GM19324 (cell line): ENCODE data around the gene ALG9.

Experiments used
- ATAC-seq: cut with Tn5 transposase; IDR thresholded peaks from one replicate; pipeline ENCODE4 v1.9.1; 2021; ENCODE audit warnings: mild to moderate bottlenecking, moderate library complexity; ENCODE audit not compliant: unreplicated experiment, low FRiP score

ALG9 gene

DNA sequence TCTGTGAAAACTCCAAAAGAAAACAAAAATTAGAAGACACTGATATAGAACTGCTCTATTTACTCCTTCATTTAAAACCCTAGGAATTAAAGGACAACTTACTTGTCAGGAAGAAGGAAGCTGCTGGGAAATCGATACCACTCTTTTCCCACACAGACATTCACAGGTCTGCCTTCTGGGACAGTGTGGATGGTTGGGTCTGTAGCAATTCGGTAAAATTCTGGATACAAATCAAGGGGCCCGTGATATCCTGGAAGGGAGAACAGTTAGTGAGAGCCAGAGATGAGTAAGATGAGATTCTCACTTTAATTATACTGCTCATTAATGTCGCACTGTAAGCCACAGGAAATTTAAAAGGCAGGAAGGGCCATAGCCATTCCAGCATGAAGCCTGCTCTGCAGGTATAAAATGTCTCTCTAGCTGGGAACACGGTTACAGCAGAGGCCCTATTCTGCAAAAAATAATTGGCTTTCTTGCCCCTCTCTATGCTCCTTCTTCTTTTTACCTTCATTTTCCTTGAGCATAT lies 34.0 kb downstream of the ALG9 start:
- no peak for ATAC-seq

DNA sequence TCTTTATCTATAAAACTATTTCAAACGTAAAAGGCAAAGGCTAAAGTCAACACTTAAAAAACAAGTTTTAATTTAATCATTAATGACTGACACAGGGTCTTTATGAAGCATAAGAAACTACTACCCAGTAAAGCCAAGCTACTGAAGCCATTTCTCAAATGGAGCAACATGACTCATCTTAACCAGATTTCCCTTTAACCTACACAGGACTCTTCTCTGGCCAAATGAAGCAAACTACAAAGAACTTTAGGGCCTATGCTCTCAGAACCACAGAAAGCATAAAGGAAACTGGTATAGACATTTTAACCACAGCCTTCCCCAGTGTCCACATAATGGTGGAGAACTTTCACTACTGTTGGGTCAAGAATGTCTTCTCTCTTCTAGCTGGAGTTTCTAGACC lies 34.7 kb downstream of the ALG9 start:
- no peak for ATAC-seq

- no peak for ATAC-seq
Measured at GRCh38 chr11:111836162-111836561, 35.2 kb downstream of the ALG9 start.

DNA sequence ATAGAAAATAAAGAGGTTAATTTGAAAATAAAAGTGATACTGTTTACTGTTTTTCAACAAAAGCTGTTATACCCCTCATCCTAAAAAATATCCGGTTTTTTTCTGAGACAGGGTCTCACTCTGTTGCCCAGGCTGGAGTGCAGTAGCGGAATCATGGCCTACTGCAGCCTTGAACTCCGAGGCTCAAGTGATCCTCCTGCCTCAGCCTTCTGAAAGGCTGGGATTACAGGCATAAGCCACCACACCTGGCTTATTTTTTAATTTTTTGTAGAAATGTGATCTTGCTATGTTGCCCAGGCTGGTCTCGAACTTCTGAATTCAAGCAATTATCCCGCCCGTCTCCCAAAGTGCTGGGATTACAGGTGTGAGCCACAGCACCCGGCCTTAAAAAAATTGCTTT lies 35.7 kb downstream of the ALG9 start:
- ATAC-seq, result no peak

DNA sequence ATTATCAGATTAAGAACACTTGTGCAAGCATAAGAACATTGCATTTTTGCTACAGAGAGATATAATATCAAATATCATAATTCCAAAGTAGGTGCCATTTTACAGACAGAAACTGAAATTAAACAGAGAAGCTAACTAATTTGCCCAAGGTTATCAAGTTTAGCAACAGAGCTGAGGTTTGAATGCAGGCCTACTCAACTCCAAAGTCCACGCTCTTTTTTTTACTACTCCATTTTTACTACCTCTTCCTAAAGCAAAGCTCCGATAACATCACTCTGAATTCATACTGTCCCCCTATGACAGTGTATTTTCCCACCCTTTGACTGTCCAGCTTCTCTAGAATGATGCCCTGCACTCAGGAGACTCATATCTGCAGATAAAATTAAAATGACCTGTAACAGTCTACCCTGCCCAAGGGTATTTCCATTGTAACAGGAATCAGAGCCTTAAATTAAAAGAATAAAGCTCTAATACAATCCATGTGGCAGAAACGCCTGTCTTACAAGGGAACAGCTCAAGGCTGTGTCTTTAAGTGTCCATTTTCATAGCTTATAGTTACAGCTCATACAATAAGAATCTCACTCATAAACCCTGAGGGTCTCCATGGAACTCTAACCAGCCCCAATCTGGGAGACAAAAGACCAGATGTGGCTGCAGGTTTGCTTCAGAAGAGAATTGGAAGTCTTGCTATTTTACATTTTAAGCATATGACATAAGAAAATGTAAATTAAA lies 36.8 kb downstream of the ALG9 start:
- no peak for ATAC-seq

DNA sequence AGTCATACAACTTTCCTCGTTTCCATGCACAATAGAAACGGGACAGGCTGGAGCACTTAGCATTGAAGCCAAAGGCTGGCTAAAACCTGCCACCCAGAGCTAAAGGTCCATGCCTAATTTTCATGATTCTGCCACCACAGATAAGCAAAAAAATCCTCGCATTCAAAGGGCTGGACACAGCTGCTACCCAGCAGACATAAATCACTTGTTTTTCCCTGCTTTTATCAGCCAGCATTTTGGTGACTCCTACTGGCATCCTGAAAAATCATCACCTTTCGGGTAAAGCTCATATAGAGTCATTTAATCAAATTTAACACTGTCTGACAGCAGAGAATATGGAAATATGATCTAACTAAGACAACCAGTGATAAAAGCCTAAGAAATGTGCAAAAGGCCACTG lies 37.9 kb downstream of the ALG9 start:
- no peak for ATAC-seq

DNA sequence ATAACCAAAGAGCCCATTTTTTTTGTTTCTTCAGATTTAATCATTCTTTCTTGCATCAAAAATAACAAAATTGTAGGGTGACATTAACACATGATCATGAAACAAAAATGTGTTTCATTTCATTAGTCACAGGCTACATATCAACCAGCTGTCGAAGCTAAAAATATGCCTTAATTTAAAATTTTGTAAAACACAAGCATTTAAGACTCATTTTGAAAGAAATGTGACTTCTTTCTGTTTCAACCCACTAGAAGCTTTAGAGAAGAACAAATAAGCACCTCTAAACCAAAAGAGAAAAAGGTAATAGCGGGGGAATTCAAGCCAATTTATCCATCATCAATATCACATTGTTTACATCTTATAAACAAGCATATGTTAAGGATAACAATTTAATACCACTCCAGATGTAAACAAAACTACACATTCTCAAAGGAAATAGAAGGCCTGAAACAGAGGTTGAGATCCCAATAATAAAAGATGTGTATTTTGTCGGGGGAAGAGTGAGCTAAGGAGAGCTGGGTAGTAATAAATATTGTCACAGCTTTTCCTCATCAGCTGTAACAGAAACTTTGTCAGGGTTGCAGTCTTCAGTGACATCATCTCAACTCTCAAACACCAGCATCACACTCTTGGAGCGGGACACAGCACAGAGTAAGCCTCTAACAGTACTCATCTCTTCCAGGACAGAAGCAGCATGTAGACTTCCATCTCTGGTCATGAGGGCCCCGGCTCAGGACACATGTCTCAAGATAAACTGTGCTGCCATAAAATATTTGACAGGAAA lies 42.0 kb downstream of the ALG9 start:
- no peak for ATAC-seq

DNA sequence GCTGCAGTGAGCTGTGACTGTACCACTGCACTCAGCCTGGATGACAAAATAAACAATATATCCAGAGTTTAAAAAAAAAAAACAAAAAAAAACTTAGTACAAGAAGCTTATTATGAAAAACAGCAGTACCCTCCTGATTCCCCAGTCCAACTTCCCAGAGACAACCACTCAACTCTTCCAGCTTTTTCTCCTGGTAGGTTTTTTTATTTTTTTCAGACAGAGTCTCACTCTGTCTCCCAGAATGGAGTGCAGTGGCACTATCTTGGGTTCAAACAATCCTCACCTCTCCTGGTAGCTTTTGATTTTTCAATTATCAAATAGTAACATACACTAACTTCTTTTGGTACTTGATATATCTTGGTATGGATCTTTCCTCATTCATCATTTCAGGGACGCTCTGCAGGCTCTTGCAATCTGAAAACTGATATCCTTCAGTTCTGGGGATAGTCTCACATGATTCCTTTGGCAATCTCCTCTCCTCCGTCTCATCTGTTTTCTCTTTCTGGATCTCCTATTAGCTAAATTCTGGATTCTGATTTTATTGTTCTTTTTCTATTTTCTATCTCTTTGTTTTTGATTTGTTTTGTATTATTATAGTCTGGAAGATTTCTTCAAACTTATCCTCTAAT lies 44.9 kb downstream of the ALG9 start:
- no peak for ATAC-seq

- no peak for ATAC-seq
Measured at GRCh38 chr11:111823629-111824028, 47.8 kb downstream of the ALG9 start.

- ATAC-seq, result no peak
Measured at GRCh38 chr11:111823131-111823530, 48.2 kb downstream of the ALG9 start.

- ATAC-seq, result no peak
Measured at GRCh38 chr11:111819829-111820237, 51.5 kb downstream of the ALG9 start.

GRCh38 chr11:111819161-111819828 lies 52.1 kb downstream of the ALG9 start:
- ATAC-seq, result no peak

- no peak for ATAC-seq
Measured at GRCh38 chr11:111815489-111815888, 55.9 kb downstream of the ALG9 start.

- no peak for ATAC-seq
Measured at GRCh38 chr11:111814557-111815320, 56.6 kb downstream of the ALG9 start.

DNA sequence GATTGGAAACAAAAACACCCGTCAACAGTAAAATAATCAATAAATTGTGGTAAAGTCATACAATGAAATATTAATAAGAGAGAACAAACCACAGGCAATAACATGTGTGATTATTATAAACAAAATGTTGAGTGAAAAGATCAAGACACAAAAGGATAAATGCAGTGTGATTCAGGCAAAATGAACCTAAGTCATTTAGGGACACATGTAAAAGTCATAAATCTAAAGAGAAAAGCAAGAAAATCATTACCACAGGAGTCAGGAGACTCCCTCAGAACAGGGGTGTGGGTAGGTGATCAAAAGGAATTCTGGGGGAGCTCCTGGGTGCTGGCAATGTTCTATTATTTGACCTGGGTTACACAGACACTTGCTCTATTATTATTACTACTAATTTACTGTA lies 57.3 kb downstream of the ALG9 start:
- no peak for ATAC-seq

- ATAC-seq, result no peak
Measured at GRCh38 chr11:111812211-111812610, 59.2 kb downstream of the ALG9 start.

DNA sequence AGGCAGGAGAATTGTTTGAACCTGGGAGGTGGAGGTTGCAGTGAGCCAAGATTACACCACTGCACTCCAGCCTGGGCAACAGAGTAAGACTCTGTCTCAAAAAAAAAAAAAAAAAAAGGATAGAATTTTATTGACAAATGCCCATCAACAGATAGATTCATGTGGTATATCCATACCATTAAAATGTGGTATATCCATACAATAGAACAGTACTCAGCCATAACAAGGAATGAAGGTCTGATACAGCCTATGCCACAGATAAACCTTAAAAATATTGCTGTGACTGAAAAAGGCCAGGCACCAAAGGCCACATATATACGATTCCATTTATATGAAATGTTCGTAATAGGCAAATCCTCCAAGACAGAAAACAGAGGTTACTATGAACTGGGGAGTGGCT lies 59.9 kb downstream of the ALG9 start:
- no peak for ATAC-seq

GRCh38 chr11:111808834-111809233 lies 62.5 kb downstream of the ALG9 start:
- no peak for ATAC-seq

DNA sequence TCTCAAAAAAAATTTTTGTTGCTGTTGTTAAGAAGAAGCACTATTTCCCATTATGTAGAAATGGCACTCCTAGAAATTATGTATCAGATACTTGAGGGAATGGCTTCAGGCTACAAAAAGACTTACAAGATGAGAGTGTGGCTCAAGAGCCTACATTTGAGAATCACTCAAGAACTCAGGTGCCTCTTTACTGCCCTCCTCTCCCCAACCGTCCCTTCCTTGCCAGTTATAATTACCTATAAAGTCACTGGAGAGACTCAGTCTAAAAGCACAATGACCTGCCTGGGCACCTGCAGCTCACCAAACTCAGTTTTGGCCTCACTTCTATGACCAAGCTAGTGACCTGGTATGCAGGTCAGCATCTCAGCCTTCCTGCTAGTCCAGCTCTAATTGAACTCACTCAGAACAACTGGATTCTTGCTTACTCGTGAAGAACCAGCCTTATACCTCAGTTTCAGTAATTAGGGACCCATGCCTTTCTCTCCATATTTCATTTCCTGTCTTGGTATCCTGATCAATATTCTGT lies 63.3 kb downstream of the ALG9 start:
- ATAC-seq, result no peak

GRCh38 chr11:111807076-111807475 lies 64.3 kb downstream of the ALG9 start:
- ATAC-seq, result no peak
